ENCODE results near the gene BMERB1.
"Not testable (repeated sequence)": the region's sequence is repeated elsewhere in the genome, so short reads cannot be mapped to it uniquely, and the experiment has no call there.

The BMERB1 gene

DNA sequence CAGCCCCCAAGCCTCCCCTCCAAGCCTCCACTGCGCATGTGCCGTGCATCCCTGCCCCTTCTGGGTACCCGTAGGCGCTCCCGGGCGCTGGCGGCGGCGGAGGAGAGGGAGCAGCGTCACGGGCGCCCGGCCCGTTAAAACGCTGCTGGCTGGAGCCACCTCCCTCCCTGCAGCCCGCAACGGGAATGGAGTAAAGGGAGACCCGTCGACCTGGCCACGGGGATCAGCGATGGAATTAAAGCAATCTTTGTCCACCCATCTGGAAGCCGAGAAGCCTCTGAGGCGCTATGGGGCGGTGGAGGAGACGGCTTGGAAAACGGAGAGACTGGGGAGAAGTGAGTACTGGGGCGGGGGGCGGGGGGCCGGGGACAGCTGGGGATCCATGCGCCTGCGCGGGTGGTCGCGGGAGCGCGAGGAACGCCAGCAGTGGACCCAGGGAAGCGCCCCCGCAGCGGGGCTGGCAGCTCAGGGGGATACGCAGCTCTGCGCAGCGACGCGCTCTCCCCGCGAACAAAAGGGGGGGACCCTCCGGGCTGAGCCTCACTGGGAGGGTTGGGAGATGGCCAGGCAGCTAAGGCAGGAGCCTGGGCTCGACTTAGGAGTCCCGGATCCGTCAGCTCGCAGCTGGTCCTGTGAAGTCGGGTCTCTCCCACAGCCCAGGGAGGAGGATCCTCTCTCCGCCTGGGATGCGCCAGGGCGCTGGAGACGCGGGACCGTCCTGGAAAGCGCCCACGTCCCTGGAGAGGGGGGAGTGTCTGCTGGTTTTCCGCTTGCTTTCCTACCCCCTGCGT is at the start of gene BMERB1:
Gene BMERB1 (plus strand): TSS at position 164 of the 791 bp plus-strand sequence. CDS start 66 bp downstream, at position 230.
- no peak for DNase-seq

DNA sequence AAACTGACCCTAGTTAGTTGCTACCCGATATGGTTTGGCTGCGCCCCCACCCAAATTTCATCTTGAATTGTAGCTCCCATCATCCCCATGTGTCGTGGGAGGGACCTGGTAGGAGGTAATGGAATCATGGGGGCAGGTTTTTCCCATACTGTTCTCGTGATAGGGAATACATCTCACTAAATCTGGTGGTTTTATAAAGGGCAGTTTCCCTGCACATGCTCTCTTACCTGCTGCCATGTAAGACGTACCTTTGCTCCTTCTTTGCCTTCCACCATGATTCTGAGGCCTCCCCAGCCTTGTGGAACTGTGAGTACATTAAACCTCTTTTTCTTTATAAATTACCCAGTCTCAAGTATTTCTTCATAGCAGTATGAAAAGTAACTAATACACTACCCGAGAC is 46.3 kb upstream of the BMERB1 start:
- not testable (repeated sequence) for DNase-seq

DNA sequence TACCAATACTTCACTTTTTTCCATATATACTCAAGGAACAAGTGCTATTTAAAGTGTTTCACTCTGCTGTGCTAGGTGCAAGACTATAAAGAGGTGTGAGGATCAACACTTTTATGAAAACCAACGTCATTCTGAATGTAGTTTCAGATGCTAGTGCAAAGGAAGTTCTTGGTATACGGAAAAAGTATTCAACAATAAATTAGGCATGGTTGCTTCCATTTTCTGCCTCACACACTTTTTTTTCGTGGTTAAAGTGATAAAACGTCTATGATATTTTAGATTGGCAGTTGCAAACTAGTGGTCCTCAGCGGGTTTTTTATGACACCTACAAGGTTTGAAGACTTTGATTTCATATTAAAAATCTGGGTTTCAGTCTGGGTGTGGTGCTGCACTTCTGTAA is 44.5 kb upstream of the BMERB1 start:
- not testable (repeated sequence) for DNase-seq

DNA sequence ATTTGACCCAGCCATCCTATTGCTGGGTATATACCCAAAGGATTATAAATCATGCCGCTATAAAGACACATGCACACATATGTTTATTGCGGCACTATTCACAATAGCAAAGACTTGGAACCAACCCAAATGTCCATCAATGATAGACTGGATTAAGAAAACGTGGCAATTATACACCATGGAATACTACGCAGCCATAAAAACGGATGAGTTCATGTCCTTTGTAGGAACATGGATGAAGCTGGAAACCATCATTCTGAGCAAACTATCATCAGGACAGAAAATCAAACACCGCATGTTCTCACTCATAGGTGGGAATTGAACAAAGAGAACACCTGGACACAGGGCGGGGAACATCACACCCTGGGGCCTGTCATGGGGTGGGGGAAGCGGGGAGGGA is 41.4 kb upstream of the BMERB1 start:
- DNase-seq, result not testable (repeated sequence)

DNA sequence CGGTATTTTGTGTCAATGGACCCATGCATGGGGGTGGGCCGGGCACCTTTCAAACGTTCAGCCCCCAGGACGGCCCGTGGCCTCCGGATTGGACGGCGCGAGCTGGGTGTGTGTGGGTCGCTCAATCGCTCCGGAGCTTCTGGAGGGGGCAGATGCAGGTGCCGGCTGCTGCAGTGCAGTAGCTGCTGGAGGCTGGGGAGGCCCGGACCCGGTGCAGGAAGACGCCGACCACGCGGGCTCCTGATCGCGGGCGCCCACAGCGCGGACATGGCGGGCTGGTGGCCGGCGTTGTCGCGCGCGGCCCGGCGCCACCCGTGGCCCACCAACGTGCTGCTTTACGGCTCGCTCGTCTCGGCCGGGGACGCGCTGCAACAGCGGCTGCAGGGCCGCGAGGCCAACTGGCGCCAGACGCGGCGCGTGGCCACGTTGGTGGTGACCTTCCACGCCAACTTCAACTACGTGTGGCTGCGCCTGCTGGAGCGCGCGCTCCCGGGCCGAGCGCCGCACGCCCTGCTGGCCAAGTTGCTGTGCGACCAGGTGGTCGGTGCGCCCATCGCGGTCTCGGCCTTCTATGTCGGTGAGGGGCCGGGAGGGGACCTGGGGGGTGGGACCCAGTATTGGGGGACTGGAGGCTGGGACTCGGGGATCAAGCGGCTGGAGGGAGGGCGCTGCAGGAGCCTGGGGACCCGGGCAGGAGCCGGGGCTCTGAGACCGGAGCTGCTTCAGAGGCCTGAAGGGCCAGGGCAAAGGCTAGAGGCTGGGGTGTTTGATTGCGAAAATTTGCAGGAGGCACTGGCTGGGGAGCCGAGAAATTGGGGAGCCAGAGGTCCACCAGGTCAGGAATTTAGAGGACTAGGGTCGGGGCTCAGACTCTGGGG is 38.5 kb upstream of the BMERB1 start, which contains the start of gene MPV17L:
Gene MPV17L (plus strand): TSS at position 124 of the 878 bp plus-strand sequence. CDS start 144 bp downstream, at position 268.
- not testable (repeated sequence) for DNase-seq

DNA sequence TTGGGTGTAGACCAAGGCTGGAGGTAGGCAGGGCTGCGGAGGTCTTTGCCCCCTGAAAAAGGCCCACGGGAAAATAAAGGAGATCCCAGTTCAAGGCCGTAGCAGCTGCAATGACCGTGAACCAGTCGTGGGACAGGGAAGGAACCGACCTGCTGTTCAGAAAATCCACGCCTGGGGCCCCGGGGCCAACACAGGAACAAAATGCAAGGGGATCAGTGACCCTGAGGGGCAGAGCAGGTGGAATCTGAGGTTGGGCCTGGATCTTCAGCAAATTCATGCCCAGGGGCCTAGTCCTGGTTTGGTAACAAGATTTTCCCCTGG is 37.9 kb upstream of the BMERB1 start:
- not testable (repeated sequence) for DNase-seq

DNA sequence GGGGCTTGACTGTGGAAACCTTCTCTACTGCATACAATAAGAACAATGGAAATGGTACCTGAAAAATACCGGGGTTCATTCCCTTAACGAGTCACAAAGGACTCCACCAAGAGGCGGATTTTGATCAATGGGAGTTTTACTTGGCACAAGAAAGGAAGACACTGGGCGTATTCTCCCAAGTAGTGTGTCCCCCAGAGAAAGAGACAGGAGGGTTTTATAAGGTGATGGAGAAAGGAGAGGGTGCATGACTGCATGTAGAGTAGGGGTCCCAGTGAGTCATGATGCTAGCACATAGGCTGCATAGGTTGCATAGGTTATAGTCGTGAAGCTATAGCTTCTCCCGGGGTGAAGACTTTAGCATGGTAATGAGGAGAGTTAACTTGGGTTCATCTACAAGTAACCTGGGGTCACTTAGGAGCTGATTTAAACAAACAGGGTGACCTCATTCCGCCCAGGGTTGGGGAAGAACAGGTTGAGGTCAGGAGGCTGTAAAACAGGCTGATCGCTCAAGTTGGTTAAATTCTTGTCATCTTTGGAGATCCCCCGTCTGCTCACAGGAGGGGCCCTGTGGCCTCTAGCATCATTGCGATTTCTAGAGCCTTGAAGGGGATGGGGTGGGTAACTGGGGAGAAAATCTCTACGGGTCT is 37.3 kb upstream of the BMERB1 start:
- DNase-seq, result no peak

DNA sequence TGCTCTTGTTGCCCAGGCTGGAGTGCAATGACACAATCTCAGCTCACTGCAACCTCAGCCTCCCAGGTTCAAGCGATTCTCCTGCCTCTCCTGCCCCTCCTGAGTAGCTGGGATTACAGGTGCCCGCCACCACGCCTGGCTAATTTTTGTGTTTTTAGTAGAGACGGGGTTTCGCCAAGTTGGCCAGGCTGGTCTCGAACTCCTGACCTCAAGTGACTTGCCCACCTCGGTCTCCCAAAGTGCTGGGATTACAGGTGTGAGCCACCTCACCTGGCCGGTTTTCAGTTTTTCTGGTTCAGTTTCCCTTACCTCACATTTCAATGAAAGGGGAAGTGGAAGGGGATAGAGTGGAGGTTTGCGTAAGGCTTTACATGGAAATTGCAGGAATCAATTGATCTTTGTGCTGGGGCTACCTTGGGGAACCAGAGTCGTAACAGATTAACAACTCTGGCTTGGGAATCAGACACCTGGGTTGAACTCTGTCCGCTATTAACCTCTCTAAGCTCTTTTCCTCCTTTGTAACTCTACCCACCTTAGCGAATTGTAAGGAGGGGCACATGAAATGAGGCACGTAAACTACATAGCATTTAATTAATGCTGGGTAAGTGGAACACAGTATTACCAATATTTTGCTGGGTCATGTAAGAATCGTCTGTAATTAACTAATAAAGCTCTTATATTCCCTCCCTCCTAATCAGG is 35.6 kb upstream of the BMERB1 start:
- no peak for DNase-seq

DNA sequence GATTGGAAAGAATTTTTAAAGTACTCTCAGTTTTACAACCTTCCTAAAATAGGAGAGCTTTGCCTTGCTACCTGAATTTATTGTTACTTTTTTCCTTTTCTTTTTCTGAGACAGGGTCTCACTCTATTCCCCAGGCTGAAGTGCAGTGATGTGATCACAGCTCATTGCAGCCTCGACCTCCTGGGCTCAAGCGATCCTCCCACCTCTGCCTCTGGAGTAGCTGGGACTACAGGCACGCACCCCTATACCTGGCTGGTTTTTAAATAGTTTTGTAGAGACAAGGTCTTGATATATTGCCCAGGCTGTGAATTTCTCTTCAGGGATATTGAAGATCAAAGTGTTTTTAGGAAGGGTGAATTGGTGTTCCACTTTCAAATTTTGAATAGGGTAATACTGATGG is 35.1 kb upstream of the BMERB1 start:
- no peak for DNase-seq

DNA sequence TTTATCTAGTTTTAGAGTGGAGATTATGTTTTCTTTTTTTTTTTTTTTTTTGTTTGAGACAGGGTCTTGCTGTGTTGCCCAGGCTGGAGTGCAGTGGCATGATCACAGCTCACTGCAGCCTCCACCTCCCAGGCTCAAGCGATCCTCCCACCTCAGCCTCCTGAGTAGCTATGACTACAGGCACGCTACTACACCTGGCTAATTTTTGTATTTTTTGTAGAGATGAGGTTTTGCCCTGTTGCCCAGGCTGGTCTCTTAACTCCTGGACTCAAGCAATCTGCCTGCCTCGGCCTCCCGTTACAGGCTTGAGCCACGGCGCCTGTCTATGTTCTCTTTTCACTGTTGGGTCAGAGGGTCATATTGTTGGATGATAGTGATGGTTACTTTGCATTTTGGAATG is 34.1 kb upstream of the BMERB1 start:
- not testable (repeated sequence) for DNase-seq

DNA sequence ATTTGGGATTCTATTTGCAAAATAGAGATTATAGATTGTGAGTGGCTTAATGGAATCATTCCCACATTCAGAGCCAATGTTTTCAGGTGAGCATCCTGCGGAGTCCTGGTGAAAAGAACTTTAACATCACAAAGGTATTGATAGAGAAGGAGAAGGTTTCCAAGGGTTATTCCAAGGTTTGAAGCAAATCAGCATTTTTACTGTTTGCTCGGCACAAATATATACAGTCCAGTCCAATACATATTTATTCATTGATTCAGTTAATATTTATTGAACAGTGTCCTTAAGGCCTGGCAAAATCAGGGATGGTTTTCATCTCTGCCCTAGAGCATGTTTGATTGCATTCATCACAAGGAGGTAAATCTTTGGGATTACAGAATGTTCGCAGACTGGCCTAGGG is 32.4 kb upstream of the BMERB1 start:
- no peak for DNase-seq

DNA sequence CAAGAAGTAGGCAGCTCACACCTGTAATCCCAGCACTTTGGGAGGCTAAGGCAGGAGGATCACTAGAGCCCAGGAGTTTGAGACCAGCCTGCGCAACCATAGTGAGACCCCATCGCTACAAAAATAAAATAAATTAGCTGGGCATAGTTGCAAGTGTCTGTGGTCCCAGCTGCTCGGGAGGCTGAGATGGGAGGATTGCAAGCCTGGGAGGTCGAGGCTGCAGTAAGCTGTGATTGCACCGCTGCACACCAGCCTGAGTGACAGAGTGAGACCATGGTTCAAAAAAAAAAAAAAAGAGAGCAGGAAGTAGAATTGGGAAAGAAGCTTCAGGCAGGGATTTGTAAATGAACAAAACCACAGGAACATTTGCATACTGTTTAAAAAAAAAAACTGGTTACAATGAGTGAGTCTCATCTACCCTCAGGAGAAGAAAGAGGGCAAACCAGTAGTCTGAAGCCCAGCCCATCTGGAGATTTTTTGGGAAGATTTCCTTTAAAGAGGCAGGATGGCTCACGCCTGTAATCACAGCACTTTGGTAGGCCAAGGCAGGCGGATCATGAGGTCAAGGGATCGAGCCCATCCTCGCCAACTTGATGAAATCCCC is 30.9 kb upstream of the BMERB1 start:
- DNase-seq, result no peak

DNA sequence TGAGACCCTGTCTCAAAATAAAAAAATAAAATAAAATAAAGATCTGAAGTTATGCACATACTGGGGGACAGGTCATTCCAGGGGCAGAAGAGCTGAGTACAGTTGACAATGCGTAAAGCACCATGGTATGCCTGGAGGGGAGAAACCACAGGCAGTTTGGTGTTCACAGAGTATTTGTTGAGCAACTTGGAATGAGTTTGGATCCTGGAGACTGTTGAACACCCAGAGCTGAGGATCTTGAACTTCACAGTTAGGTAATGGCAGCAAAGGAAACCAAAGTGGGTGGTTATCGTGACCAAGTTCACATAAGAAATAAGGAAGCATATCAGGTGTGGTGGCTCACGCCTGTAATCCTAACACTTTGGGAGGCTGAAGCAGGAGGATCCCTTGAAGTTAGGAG is 30.3 kb upstream of the BMERB1 start:
- DNase-seq, result not testable (repeated sequence)

DNA sequence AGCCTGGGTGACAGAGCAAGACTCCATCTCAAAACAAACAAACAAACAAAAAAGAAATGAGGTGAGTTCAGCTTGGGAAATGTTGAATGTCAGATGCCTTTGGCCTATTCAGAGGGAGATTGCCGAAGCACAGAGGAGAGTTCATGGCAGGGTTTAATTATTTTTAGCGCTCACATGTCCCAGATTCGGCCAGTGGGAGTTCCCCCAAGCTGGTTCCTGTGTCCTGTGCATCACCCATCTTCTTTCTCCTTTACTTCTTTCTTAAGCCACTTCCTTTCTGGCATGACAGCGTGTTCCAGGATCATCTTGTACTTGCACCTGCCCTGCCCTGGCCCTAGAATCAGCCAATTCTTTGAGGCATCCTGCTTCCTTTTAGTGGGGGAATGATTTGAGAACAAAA is 29.6 kb upstream of the BMERB1 start:
- no peak for DNase-seq

DNA sequence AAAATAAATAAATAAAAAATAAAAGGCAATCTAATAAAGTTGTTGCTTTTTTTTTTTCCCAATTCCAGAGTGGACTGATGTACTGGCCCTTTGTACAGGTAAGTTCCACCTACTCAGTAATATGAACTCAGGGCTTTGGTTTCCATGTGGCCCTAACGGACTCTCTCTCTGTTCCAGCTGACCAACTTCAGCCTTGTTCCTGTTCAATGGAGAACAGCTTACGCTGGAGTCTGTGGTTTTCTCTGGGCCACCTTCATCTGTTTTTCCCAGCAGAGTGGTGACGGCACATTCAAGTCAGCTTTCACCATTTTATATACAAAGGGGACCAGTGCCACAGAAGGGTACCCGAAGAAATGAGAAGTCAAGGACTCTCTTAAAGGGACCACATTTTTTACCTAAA is 26.6 kb upstream of the BMERB1 start:
- DNase-seq, result not testable (repeated sequence)

DNA sequence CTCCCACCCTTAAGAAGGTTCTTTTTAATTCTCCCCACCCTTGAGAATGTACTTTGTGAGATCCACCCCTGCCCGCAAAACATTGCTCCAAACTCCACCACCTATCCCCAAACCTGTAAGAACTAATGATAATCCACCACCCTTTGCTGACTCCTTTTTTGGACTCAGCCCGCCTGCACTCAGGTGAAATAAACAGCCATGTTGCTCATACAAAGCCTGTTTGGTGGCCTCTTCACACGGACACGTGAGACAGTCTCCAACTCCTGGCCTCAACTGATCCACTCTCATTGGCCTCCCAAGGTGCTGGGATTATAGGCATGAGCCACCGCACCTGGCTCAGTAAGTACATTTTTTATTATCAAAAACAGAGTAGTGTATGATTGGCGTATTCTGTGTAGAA is 24.9 kb upstream of the BMERB1 start:
- not testable (repeated sequence) for DNase-seq

DNA sequence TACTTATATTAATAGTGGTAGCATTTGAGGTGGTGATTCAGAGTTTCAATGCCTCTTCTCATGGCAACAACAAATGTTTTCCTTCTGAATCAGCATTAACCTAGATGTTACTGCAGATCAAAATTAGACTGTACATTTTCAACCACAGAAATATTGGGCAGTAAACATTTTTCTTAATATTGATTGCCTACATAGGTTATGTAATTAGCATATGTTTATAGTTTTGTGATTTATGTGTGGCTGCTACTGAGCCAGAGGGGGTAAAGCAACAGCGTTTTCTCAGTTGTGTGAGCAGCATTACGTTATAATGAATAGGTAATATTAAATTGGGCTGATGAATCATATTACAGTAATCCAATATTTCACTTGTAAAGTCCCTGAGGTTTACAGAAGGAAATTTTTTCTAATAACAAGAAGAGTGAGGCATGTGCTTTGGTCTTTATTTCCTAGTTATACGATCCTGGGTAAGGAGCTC is 18.8 kb upstream of the BMERB1 start:
- DNase-seq, result no peak

DNA sequence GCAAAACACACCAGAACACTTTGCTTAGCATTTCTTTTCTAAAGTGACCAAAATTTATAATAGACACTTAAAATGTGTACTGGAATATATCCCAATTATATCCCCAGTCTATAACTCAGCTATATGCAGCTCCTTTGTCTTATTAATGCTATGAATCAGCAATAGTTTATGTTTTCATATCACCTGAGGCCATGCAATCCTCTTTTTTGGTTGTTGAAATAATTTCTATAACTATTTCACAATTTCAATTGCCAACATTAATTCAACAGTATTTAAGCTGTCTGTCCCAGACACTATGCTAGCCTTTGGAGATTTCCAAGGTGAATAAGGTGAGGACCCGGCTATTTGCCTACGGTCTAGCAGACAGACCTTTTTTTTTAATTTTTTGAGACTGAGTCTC is 17.2 kb upstream of the BMERB1 start:
- no peak for DNase-seq

DNA sequence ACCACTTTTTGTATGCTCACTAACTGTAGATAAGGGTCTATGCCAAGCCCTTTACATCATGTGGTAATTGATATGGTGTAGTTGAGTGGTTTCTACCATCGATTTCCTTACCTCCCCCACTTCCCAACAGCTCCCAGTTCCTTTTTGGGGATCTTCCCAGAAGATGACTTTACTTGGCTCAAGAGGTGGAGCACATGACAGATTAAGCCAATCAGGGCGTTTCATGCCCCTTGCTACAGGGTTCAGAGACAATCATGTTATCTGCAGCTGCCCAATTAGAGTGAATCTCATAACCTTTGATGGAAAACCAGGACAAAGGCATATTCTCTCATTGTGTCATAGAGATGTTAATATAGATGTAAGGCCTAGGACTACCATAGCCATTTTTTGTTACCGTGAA is 16.2 kb upstream of the BMERB1 start:
- no peak for DNase-seq

DNA sequence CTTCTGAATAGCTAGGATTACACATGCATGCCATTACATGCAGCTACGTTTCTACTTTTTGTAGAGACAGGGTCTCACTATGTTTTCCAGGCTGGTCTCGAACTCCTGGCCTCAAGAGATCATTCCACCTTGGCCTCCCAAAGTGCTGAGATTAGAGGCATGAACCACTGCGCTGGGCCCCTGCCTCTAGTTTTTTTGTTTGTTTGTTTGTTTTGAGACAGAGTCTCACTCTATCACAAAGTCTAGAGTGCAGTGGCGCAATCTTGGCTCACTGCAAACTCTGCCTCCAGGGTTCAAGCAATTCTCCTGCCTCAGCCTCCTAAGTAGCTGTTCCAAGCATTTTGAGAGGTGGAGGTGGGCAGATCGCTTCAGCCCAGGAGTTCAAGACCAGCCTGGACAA is 12.7 kb upstream of the BMERB1 start:
- DNase-seq, result not testable (repeated sequence)

DNA sequence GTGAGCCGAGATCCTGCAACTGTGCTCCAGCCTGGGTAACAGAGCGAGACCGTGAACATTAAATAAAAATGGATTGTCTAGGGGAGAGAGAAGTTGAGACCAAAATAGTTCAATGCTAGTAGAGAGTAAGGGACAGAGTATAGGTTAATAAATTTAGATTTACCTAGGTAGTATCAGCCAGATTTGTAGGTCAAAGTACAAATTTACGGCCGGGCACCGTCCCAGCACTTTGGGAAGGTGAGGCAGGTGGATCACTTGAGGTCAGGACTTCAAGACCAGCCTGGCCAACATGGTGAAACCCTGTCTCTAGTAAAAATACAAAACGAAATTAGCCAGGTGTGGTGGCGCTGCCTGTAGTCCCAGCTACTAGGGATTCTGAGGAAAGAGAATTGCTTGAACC is 12.2 kb upstream of the BMERB1 start:
- no peak for DNase-seq

DNA sequence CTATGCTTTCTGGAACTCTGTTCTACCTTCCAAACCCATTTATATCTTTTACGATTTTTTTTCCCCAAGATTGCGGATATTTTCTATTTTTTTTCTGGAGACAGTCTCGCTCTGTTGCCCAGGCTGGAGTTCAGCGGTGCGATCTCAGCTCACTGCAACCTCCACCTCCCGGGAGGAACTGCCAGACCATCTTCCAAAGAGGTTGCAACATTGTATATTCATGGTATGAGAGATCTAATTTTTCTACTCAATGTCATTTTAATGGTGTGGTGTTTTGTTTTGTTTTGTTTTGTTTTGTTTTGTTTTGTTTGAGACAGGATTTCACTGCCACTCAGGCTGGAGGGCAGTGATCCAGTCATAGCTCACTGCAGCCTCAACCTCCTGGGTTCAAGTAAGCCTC is 8.5 kb upstream of the BMERB1 start:
- DNase-seq, result no peak
